ENCODE results near the gene LHFPL2. TPM values are rescaled to one million over a fixed set of nuclear protein-coding genes. Genes with fewer than 3 reads are reported as not detected.

Gene LHFPL2
- total RNA-seq, 3 donors from 2014 or later, result 44.8 to 63.6 (median 50.2) TPM

- ATAC-seq (no peak), DNase-seq (no peak)
- no peaks in the 10 kb centered on the region for H3K4me1 ChIP-seq (ENCODE audit: low read depth)
- TF ChIP-seq, protein P1, sequence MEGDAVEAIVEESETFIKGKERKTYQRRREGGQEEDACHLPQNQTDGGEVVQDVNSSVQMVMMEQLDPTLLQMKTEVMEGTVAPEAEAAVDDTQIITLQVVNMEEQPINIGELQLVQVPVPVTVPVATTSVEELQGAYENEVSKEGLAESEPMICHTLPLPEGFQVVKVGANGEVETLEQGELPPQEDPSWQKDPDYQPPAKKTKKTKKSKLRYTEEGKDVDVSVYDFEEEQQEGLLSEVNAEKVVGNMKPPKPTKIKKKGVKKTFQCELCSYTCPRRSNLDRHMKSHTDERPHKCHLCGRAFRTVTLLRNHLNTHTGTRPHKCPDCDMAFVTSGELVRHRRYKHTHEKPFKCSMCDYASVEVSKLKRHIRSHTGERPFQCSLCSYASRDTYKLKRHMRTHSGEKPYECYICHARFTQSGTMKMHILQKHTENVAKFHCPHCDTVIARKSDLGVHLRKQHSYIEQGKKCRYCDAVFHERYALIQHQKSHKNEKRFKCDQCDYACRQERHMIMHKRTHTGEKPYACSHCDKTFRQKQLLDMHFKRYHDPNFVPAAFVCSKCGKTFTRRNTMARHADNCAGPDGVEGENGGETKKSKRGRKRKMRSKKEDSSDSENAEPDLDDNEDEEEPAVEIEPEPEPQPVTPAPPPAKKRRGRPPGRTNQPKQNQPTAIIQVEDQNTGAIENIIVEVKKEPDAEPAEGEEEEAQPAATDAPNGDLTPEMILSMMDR (IDR thresholded peaks at IDR 0.05), result no peak
- H3K36me3 ChIP-seq (ENCODE audit: low read depth), result no peaks in the 10 kb centered on the region
- no peak overlapping the region for H3K4me3 ChIP-seq
- intact Hi-C loops (cut with DNase I, micrococcal nuclease), result no loop called here
- no peaks in the 10 kb centered on the region for H3K9me3 ChIP-seq
Observed at GRCh38 chr5:78567617-78568016, 81.0 kb downstream of the LHFPL2 start.

DNA sequence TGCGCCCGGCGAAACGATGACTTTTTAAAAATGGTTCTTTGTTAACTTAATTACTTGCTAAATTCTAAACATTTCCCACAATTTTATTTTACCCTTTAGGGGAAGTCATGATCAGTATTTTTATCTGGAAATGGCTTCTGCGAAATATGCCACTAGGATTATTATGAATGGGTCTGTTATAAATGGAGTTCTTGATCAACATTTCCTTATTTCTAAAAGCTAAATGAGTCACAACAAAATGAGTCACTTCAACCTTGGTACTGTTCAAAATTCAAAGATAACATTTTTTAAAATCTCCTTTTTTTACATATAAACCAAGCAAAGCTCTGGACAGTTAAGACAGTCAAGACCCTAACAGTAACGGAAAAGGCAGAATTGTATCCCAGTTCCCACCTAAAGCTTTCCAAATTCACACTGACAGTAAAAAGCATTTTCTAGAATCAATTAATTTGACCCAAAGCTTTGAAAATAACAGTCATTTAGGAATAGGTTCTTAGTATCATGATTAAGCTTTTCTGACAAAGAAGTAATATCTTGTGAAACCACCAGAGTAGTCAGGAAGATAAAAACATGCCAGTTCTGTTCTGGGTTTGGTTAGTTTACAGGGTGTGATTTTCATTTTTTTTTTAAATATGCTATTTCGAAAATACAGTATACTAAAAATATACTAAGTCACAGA lies 81.7 kb downstream of the LHFPL2 start:
- H3K9me3 ChIP-seq, result no peaks in the 10 kb centered on the region
- DNase-seq (no peak), ATAC-seq (no peak)
- H3K4me1 ChIP-seq (ENCODE audit: low read depth), result no peaks in the 10 kb centered on the region
- TF ChIP-seq, protein P1 (IDR thresholded peaks at IDR 0.05), result no peak
- H3K4me3 ChIP-seq, result no peak overlapping the region
- intact Hi-C loops (cut with DNase I, micrococcal nuclease), result no loop called here
- no peaks in the 10 kb centered on the region for H3K36me3 ChIP-seq (ENCODE audit: low read depth)

- TF ChIP-seq, protein P1 (IDR thresholded peaks at IDR 0.05), result no peak
- Histone ChIP-seq H3K4me3 (no peak overlapping the region), H3K36me3 (ENCODE audit: low read depth) (no peaks in the 10 kb centered on the region), H3K4me1 (ENCODE audit: low read depth) (no peaks in the 10 kb centered on the region), H3K9me3 (no peaks in the 10 kb centered on the region)
- DNase-seq, result no peak
- intact Hi-C loops (cut with DNase I, micrococcal nuclease), result no loop called here
- no peak for ATAC-seq
Observed at GRCh38 chr5:78565395-78565794, 83.2 kb downstream of the LHFPL2 start.

DNA sequence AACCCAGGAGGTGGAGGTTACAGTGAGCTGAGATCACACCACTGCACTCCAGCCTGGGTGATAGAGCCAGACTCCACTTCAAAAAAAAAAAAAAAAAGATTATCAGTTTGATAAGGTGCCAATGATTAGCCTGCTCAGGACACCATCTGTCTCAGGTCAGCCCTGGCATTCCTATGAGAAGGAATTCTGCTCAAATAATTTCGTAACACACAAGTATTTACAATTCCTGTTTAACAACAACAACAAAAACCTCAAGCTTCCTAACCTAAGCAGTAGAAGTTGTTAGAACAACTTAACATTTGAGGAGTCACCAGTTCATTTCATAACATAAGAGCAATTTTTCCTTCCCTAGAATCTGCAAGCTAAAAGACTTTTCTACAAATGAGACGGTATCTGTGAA lies 85.0 kb downstream of the LHFPL2 start:
- DNase-seq (no peak), ATAC-seq (no peak)
- no peaks in the 10 kb centered on the region for H3K9me3 ChIP-seq
- intact Hi-C loops (cut with DNase I, micrococcal nuclease), result no loop called here
- H3K36me3 ChIP-seq (ENCODE audit: low read depth), result no peaks in the 10 kb centered on the region
- TF ChIP-seq, protein P1 (IDR thresholded peaks at IDR 0.05), result no peak
- no peaks in the 10 kb centered on the region for H3K4me1 ChIP-seq (ENCODE audit: low read depth)
- no peak overlapping the region for H3K4me3 ChIP-seq

GRCh38 chr5:78562714-78563330 lies 85.8 kb downstream of the LHFPL2 start:
- no peak for ATAC-seq
- H3K9me3 ChIP-seq, result no peaks in the 10 kb centered on the region
- TF ChIP-seq, protein P1 (IDR thresholded peaks at IDR 0.05), result no peak
- intact Hi-C loops (cut with DNase I, micrococcal nuclease), result no loop called here
- DNase-seq, result no peak
- H3K4me3 ChIP-seq, result no peak overlapping the region
- H3K36me3 ChIP-seq (ENCODE audit: low read depth), result no peaks in the 10 kb centered on the region
- no peaks in the 10 kb centered on the region for H3K4me1 ChIP-seq (ENCODE audit: low read depth)

All from mucosa of descending colon (tissue), 3 donors.